Type B pancreatic cell (in vitro differentiated cells): ENCODE measurements around the gene ARHGEF4. TPM values are rescaled to one million over a fixed set of nuclear protein-coding genes. Genes with fewer than 3 reads are reported as not detected.

Experiments
- DNase-seq: peaks from one replicate; pipeline ENCODE4 v3.0.0; 2021; ENCODE audit warnings: mixed read lengths; ENCODE audit not compliant: unreplicated experiment; ENCODE audit errors: extremely low spot score
- H3K27ac Mint-ChIP-seq: 2 replicates; pipeline ENCODE4 v1.8.0; 2021; ENCODE audit warnings: mild to moderate bottlenecking, mixed read lengths
- H3K27me3 Mint-ChIP-seq: 2 replicates; pipeline ENCODE4 v1.8.0; 2021; ENCODE audit warnings: mixed read lengths
- H3K36me3 Mint-ChIP-seq: 2 replicates; pipeline ENCODE4 v1.8.0; 2021; ENCODE audit warnings: mixed read lengths
- H3K4me1 Mint-ChIP-seq: one replicate; pipeline ENCODE4 v1.8.0; 2021; ENCODE audit warnings: mixed read lengths; ENCODE audit not compliant: unreplicated experiment
- H3K4me3 Mint-ChIP-seq: 2 replicates; pipeline ENCODE4 v1.8.0; 2021; ENCODE audit warnings: mild to moderate bottlenecking, mixed read lengths
- H3K9me3 Mint-ChIP-seq: 2 replicates; pipeline ENCODE4 v1.8.0; 2021; ENCODE audit warnings: mixed read lengths
- CTCF ChIP-seq: fragments of 200-600 bp; sonication (generic); conservative IDR thresholded peaks from 2 replicates; pipeline ENCODE4 v1.5.0; 2021; ENCODE audit warnings: antibody characterized with exemption, mild to moderate bottlenecking
- total RNA-seq: library from RNA; stranded (reverse); gene quantifications from 2 replicates; pipeline ENCODE4 v1.2.1, GENCODE V29; 2021; ENCODE audit warnings: low replicate concordance

Gene ARHGEF4
- total RNA-seq, 1 donor from 2014 or later = 31.4 TPM

GRCh38 chr2:131046028-131046917, 209.6 kb downstream of the ARHGEF4 start:
- Mint-ChIP-seq H3K4me3 (no peak overlapping the region), H3K9me3 (no peaks in the 10 kb centered on the region), H3K36me3 (peaks cover 18% of the 10 kb centered on the region), H3K27ac (no peak overlapping the region), H3K27me3 (no peaks in the 10 kb centered on the region), H3K4me1 (no peaks in the 10 kb centered on the region)
- no peak for TF ChIP-seq CTCF
- DNase-seq = no peak

GRCh38 chr2:131046918-131047652, 210.4 kb downstream of the ARHGEF4 start:
- H3K27me3 Mint-ChIP-seq = no peaks in the 10 kb centered on the region
- DNase-seq = no peak
- TF ChIP-seq CTCF = no peak
- H3K36me3 Mint-ChIP-seq = peaks cover 24% of the 10 kb centered on the region
- no peak overlapping the region for H3K27ac Mint-ChIP-seq
- H3K9me3 Mint-ChIP-seq = no peaks in the 10 kb centered on the region
- H3K4me1 Mint-ChIP-seq = no peaks in the 10 kb centered on the region
- H3K4me3 Mint-ChIP-seq = no peak overlapping the region

GRCh38 chr2:131047920-131048560, 211.3 kb downstream of the ARHGEF4 start:
- Mint-ChIP-seq H3K4me3 (no peak overlapping the region), H3K4me1 (no peaks in the 10 kb centered on the region), H3K36me3 (peaks cover 31% of the 10 kb centered on the region), H3K27me3 (no peaks in the 10 kb centered on the region), H3K9me3 (no peaks in the 10 kb centered on the region), H3K27ac (no peak overlapping the region)
- DNase-seq = no peak
- no peak for TF ChIP-seq CTCF

GRCh38 chr2:131048641-131049040, 211.9 kb downstream of the ARHGEF4 start:
- Mint-ChIP-seq H3K27ac (no peak overlapping the region), H3K36me3 (peaks cover 35% of the 10 kb centered on the region), H3K4me1 (no peaks in the 10 kb centered on the region), H3K27me3 (no peaks in the 10 kb centered on the region), H3K9me3 (no peaks in the 10 kb centered on the region), H3K4me3 (no peak overlapping the region)
- TF ChIP-seq CTCF = no peak
- no peak for DNase-seq

GRCh38 chr2:131049150-131049718, 212.5 kb downstream of the ARHGEF4 start:
- H3K27me3 Mint-ChIP-seq = no peaks in the 10 kb centered on the region
- peak overlapping the region; percentile 62 for H3K27ac Mint-ChIP-seq
- TF ChIP-seq CTCF = no peak
- no peak overlapping the region for H3K4me3 Mint-ChIP-seq
- H3K36me3 Mint-ChIP-seq = peaks cover 35% of the 10 kb centered on the region
- DNase-seq = no peak
- no peaks in the 10 kb centered on the region for H3K4me1 Mint-ChIP-seq
- no peaks in the 10 kb centered on the region for H3K9me3 Mint-ChIP-seq
